Uterus (tissue), 4 donors: ENCODE measurements around the gene VWF. TPM values are rescaled to one million over a fixed set of nuclear protein-coding genes. Genes with fewer than 3 reads are reported as not detected.

ENCODE experiments used
- DNase-seq, 2 donors: peaks; one replicate each; pipeline ENCODE4 v3.0.0-alpha.2; 2019 to 2020
- H3K27ac ChIP-seq, 2 donors: fragments of 200-600 bp; sonication (generic); 1 replicate in 1 of 2; 2 replicates in 1 of 2; pipeline ENCODE4 v1.5.1; 2016 to 2018
- H3K27me3 ChIP-seq, 2 donors: fragments of 200-600 bp; sonication (generic); one replicate each; pipeline ENCODE4 v1.5.1; 2018 to 2019; ENCODE audit warnings: control low read depth in 1 of 2
- H3K36me3 ChIP-seq, 2 donors: fragments of 200-600 bp; sonication (generic); one replicate each; pipeline ENCODE4 v1.5.1; 2019; ENCODE audit warnings: control low read depth in 1 of 2
- H3K4me1 ChIP-seq, 2 donors: fragments of 200-600 bp; sonication (generic); one replicate each; pipeline ENCODE4 v1.5.1; 2018 to 2019; ENCODE audit warnings: control low read depth in 1 of 2
- H3K4me3 ChIP-seq, 2 donors: fragments of 200-600 bp; sonication (generic); 1 replicate in 1 of 2; 2 replicates in 1 of 2; pipeline ENCODE4 v1.5.1; 2018 to 2019; ENCODE audit warnings: mild to moderate bottlenecking in 1 of 2
- H3K9me3 ChIP-seq, 2 donors: fragments of 200-600 bp; sonication (generic); one replicate each; pipeline ENCODE4 v1.5.1; 2019; ENCODE audit warnings: control low read depth in 1 of 2
- CTCF ChIP-seq, 4 experiments: fragments of 200-600 bp in 2 of 4; fragments of 450-650 bp in 2 of 4; sonication (generic) in 2 of 4; IDR thresholded peaks; one replicate each; pipeline ENCODE4 v1.5.1; 2016 to 2019; ENCODE audit warnings: antibody characterized with exemption in 4 of 4, mild to moderate bottlenecking in 2 of 4, moderate library complexity in 1 of 4
- POLR2A ChIP-seq, 2 donors: fragments of 450-650 bp; IDR thresholded peaks; one replicate each; pipeline ENCODE4 v1.6.1; 2016; ENCODE audit warnings: antibody characterized with exemption in 2 of 2, mild to moderate bottlenecking in 1 of 2, moderate library complexity in 1 of 2
- intact Hi-C: fragments of 100-400 bp; cut with DNase I; formaldehyde crosslinking; loops from one replicate; pipeline ENCODE4 v1.15.1; 2023; ENCODE audit warnings: low total_unique reads
- total RNA-seq, 4 donors: library from RNA; depleted of rRNA in 3 of 4; stranded (reverse); fragments of >200 nt in 3 of 4; gene quantifications; one replicate each; pipeline versions ENCODE4 v1.1.0 to v1.2.4, GENCODE V29; 2014 to 2023
- donor health status: DM: yes; HTN: yes; CAD: no.

Gene VWF
- total RNA-seq, 4 donors from 2014 or later: 122 to 949 (median 380) TPM

- intact Hi-C loops: no loop called here
- H3K4me3 ChIP-seq: no peak overlapping the region
- no peaks in the 10 kb centered on the region for H3K4me1 ChIP-seq
- H3K9me3 ChIP-seq: no peaks in the 10 kb centered on the region
- H3K27me3 ChIP-seq: no peaks in the 10 kb centered on the region
- no peak for DNase-seq
- H3K36me3 ChIP-seq: no peaks in the 10 kb centered on the region
- TF ChIP-seq POLR2A (IDR thresholded peaks at IDR 0.05): no peak
- TF ChIP-seq CTCF (IDR thresholded peaks at IDR 0.05): no peak
- no peak overlapping the region for H3K27ac ChIP-seq
Measured at GRCh38 chr12:5953835-5954586, 170.5 kb downstream of the VWF start.

- TF ChIP-seq CTCF (IDR thresholded peaks at IDR 0.05) (no peak), POLR2A (IDR thresholded peaks at IDR 0.05) (no peak)
- intact Hi-C loops: no loop called here
- no peaks in the 10 kb centered on the region for H3K9me3 ChIP-seq
- no peaks in the 10 kb centered on the region for H3K36me3 ChIP-seq
- no peak overlapping the region for H3K27ac ChIP-seq
- H3K4me3 ChIP-seq: no peak overlapping the region
- no peaks in the 10 kb centered on the region for H3K27me3 ChIP-seq
- no peaks in the 10 kb centered on the region for H3K4me1 ChIP-seq
- no peak for DNase-seq
Measured at GRCh38 chr12:5952031-5952430, 172.4 kb downstream of the VWF start.

- Histone ChIP-seq H3K4me3 (no peak overlapping the region), H3K36me3 (no peaks in the 10 kb centered on the region), H3K4me1 (no peaks in the 10 kb centered on the region), H3K27me3 (no peaks in the 10 kb centered on the region), H3K9me3 (no peaks in the 10 kb centered on the region), H3K27ac (no peak overlapping the region)
- TF ChIP-seq CTCF (IDR thresholded peaks at IDR 0.05) (no peak), POLR2A (IDR thresholded peaks at IDR 0.05) (no peak)
- DNase-seq: no peak
- intact Hi-C loops: no loop called here
Measured at GRCh38 chr12:5948696-5949095, 175.8 kb downstream of the VWF start.

GRCh38 chr12:5947006-5947405 is 177.5 kb downstream of the VWF start:
- no peak for DNase-seq
- Histone ChIP-seq H3K27ac (no peak overlapping the region), H3K9me3 (no peaks in the 10 kb centered on the region), H3K36me3 (no peaks in the 10 kb centered on the region), H3K27me3 (no peaks in the 10 kb centered on the region), H3K4me3 (no peak overlapping the region), H3K4me1 (no peaks in the 10 kb centered on the region)
- TF ChIP-seq CTCF (IDR thresholded peaks at IDR 0.05): no peak
- TF ChIP-seq POLR2A (IDR thresholded peaks at IDR 0.05): no peak
- intact Hi-C loops: no loop called here

- Histone ChIP-seq H3K4me1 (no peaks in the 10 kb centered on the region), H3K9me3 (no peaks in the 10 kb centered on the region), H3K27ac (no peak overlapping the region), H3K27me3 (no peaks in the 10 kb centered on the region), H3K4me3 (no peak overlapping the region), H3K36me3 (no peaks in the 10 kb centered on the region)
- no peak for TF ChIP-seq POLR2A (IDR thresholded peaks at IDR 0.05)
- no peak for TF ChIP-seq CTCF (IDR thresholded peaks at IDR 0.05)
- intact Hi-C loops: no loop called here
- no peak for DNase-seq
Measured at GRCh38 chr12:5946388-5946787, 178.1 kb downstream of the VWF start.
